ENCODE measurements around the gene MYH15.
"Not testable (repeated sequence)": the region's sequence is repeated elsewhere in the genome, so short reads cannot be mapped to it uniquely, and the experiment has no call there.

Gene MYH15

DNA sequence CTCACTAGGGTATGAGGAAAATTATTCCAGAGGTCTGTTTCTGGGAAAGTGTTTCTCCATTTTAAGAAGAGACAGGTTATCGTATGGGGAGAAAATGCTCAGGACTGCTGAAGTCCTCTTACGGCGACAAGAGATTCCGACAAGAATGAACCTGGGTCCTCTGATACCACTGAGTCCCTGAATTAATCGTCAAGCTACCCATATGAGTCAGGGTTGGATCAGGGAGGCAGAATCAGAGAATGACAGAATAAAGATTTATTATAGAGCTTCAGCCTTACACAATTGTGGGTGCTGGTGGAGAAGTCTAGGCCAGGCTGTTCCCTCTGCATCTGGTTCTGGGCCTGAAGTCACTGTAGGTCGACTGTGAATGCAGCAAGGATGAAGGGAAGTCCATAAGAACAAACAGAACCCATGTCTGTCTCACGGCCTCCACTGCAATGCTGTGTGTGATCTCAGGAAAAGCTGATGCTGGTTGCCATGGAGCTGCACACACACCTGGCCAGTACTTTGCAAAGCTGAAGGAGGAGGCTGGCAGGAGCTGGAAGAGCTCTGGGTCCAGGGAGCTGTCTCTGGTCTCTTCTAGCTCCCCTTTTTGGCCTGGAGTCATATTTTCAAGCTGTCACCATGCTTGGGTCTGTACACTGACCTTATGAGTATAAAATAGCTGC lies 130.1 kb downstream of the MYH15 start:
- DNase-seq: no peak

DNA sequence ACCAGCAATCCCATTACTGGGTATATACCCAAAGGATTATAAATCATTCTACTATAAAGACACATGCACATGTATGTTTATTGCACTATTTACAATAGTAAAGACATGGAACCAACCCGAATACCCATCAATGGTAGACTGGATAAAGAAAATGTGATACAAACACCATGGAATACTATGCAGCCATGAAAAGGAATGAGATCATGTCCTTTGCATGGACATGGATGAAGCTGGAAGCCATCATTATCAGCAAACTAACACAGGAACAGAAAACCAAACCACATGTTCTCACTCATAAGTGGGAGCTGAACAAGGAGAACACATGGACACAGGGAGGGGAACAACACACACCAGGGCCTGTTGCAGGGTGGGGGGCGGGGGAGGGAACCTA lies 131.4 kb downstream of the MYH15 start:
- DNase-seq: not testable (repeated sequence)

GRCh38 chr3:108378153-108378951 lies 132.0 kb downstream of the MYH15 start:
- no peak for DNase-seq

DNA sequence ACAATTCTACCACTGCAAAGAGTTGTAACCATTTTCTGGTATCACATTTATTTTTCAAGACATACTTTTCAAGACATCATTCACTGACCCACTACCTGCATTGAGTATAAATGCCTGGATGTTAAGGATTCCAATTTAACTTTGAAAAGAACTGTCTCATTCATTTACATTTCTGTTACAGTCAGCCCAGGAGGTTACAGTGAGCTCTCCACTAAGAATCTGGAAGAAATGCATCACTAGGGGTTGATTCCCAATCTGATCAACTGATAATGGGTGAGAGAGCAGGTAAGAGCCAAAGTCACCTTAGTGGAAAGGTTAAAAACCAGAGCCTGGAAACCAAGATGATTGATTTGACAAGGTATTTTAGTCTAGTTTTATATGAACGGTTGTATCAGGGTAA lies 133.0 kb downstream of the MYH15 start:
- DNase-seq: no peak

DNA sequence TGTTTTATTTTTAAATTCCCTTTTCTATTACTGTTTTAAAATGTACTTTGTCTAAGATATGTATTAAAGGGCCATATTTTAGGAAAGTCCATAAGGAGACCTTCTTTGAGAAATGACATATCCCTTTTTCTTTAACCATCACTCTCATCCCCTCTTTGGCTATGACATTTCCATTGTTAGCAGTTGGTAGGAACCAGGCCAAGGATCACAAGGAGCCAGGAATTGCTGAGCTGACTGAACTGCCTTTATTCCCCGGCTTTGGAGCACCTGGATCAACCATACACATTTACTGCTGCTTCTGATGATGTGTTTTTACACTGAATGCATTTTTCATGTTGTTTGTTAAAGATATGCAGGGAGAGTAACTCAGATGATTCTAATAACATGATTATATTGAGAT lies 134.4 kb downstream of the MYH15 start:
- no peak for DNase-seq

DNA sequence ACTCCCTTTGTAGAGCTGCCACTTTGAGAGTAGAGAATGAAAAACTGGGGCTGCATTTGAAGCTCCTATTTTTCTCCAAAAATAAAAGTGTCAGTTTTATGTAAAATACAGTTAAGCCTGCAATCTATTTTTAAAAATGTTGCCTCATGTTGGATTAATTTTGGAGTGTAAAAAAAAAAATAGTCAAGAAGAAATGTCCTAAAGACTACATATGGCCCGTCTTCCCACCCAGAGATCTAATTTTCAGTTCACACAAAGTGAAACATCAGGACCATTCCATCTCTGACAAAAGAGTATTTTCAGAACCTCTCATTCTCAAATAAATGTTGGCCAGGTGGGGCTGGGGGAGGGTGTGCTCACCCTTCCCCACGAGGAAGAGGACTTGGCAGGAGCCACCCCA lies 151.4 kb downstream of the MYH15 start:
- no peak for DNase-seq

GRCh38 chr3:108357042-108357441 lies 153.4 kb downstream of the MYH15 start:
- no peak for DNase-seq

- DNase-seq: no peak
Measured at GRCh38 chr3:108354562-108354961, 155.8 kb downstream of the MYH15 start.

- peak; percentile 18 for DNase-seq
Measured at GRCh38 chr3:108352176-108352575, 158.2 kb downstream of the MYH15 start.

DNA sequence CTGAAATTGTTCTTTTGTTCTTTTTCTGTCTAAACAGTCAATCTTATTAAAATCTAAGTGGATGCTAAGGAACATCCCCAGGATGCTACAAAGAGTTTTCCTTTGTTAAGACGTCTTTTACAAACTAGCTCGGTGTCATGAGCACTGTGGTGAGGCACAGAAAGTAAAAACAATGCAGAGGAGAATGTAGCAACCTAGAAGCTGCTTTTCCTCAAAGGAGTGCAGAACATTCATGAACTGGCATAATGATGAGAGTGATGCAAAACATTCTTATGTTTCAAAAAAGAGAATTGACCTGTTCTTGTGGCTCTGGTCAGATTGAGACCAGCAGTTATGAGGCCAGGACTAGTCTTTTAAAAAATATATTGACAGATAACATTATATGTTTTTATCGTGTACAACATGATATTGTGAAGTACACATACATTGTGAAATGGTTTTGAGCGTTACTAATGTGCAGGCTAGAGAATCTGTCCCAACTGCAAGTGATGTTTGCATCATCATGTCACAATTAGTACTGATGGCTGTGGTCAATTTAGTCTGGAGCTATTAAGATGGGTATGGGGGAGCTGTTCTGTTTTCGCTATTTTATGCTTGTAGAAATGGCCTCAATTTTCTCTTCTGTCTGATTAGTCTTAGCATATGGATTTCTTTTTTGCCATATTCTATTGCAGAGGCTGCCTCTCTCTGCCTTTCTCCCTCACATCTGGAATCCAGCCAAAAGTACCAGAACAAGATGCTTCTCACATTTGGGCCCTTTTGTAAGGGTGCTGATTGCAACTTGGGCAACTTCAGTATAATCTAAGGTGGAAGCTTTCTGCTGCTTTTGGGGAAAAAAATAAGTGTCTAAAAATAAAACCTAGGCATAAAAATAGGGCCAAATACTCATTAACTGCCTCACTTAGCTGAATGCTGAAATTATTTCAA lies 163.8 kb downstream of the MYH15 start:
- DNase-seq: no peak

GRCh38 chr3:108345492-108346205 lies 164.7 kb downstream of the MYH15 start:
- DNase-seq: no peak

GRCh38 chr3:108343491-108343890 lies 166.9 kb downstream of the MYH15 start:
- DNase-seq: no peak

GRCh38 chr3:108342837-108343486 lies 167.4 kb downstream of the MYH15 start:
- no peak for DNase-seq

- no peak for DNase-seq
Measured at GRCh38 chr3:108341911-108342310, 168.5 kb downstream of the MYH15 start.

GRCh38 chr3:108338901-108339545 lies 171.4 kb downstream of the MYH15 start:
- DNase-seq: no peak

DNA sequence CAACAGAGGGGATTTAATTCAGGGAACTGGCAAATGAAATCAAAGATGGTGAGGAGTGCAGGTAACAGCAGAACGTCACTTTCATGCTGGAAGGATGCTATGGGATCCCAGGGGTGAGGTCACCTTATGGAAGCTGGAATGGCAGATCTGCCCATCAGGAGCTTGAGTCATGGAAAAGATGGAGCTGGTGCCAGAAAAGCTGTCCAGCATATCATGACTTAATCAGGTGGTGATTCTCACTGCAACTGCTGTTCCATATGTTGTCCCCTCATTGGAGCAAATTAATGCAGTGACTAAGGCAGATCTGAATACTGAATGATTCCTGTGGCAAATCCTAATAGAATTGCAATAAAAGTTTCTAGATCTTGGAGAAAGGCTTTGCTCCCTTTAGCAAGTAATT lies 175.7 kb downstream of the MYH15 start:
- DNase-seq: no peak

GRCh38 chr3:108333961-108334360 lies 176.4 kb downstream of the MYH15 start:
- DNase-seq: no peak

- no peak for DNase-seq
Measured at GRCh38 chr3:108331792-108332191, 178.6 kb downstream of the MYH15 start.
